ENCODE data around the gene NTF3.

NTF3 gene

GRCh38 chr12:5441497-5442236 is 9.8 kb downstream of the NTF3 start:
- TF ChIP-seq, protein P1, sequence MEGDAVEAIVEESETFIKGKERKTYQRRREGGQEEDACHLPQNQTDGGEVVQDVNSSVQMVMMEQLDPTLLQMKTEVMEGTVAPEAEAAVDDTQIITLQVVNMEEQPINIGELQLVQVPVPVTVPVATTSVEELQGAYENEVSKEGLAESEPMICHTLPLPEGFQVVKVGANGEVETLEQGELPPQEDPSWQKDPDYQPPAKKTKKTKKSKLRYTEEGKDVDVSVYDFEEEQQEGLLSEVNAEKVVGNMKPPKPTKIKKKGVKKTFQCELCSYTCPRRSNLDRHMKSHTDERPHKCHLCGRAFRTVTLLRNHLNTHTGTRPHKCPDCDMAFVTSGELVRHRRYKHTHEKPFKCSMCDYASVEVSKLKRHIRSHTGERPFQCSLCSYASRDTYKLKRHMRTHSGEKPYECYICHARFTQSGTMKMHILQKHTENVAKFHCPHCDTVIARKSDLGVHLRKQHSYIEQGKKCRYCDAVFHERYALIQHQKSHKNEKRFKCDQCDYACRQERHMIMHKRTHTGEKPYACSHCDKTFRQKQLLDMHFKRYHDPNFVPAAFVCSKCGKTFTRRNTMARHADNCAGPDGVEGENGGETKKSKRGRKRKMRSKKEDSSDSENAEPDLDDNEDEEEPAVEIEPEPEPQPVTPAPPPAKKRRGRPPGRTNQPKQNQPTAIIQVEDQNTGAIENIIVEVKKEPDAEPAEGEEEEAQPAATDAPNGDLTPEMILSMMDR (IDR thresholded peaks at IDR 0.05), result no peak

GRCh38 chr12:5442251-5443006 is 10.5 kb downstream of the NTF3 start:
- TF ChIP-seq, protein P1 (IDR thresholded peaks at IDR 0.05), result peak; percentile 77

GRCh38 chr12:5444520-5444919 is 12.6 kb downstream of the NTF3 start:
- TF ChIP-seq, protein P1 (IDR thresholded peaks at IDR 0.05), result no peak

DNA sequence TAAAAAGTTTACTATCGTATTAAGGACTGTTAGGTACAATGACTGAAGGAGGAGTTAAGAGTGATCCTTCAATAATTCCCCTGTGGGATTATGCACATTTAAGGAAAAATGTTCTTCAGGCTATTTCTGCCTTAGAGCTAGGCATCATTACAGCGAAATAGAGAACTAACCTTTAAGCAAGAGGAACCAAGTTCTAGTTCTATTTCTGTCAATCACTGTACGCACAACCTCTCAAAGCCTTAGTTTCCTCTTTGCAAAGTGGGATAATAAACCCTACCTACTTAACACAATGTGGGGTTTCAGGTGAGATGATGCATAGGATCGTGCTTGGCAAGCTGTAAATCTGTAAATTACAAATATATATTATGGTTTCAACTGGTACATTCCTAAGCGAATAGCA is 15.4 kb downstream of the NTF3 start:
- TF ChIP-seq, protein P1 (IDR thresholded peaks at IDR 0.05), result no peak

GRCh38 chr12:5451251-5451650 is 19.3 kb downstream of the NTF3 start:
- TF ChIP-seq, protein P1 (IDR thresholded peaks at IDR 0.05), result no peak

DNA sequence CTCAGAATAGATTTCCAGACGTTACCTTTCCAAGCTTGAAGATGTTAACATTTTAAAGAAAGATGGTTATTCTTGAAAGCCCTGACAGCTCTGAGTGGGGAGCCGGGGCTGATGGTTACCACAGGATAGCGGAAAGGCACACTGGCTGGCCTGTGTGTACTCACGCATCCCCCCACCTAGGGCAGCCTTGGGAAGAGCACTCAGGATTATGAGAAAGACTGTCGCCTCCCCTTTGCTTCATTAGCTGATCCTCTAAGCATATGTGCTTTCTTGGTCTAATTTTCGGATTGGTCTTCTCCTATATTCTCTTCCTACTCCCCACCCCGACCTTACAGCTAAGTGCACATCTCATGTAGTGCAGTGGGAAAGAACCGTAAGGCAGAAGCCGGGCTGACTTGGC is 20.7 kb downstream of the NTF3 start:
- TF ChIP-seq, protein P1 (IDR thresholded peaks at IDR 0.05), result no peak

DNA sequence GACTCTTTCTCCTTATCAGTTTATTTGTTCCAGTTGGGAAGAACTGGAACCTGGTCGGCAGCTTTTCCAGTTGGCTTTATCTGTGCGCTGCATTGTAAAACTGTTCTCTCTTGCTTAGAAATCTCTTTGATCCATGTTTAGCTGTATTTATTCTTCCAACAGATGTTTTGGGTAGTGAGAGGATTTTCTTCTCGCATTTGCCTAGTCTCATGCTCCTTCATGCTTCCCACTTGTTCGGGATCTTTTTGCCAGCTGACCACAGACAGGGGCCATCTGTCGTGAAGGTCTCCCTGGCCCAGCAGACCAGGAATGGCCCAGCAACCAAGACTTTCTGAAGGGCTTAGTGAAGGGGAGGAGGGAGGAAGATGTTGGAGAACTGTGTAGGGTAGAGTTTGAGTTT is 21.6 kb downstream of the NTF3 start:
- TF ChIP-seq, protein P1 (IDR thresholded peaks at IDR 0.05), result no peak
